Mucosa of descending colon (tissue), 3 donors: ENCODE results near the gene MAP2K6. TPM values are rescaled to one million over a fixed set of nuclear protein-coding genes. Genes with fewer than 3 reads are reported as not detected.

Source experiments
- ATAC-seq: fragments of 200-7000 bp; cut with Tn5 transposase; one replicate; pipeline ENCODE4 v1.9.1; 2020; ENCODE audit warnings: mild to moderate bottlenecking, moderate library complexity
- DNase-seq, 3 donors: peaks; one replicate each; pipeline ENCODE4 v3.0.0-alpha.2; 2020
- H3K36me3 ChIP-seq: fragments of 200-600 bp; one replicate; pipeline ENCODE4 v1.8.0; 2021; ENCODE audit warnings: low read depth, mild to moderate bottlenecking
- H3K4me1 ChIP-seq: fragments of 200-600 bp; one replicate; pipeline ENCODE4 v1.8.0; 2021; ENCODE audit warnings: low read depth, mild to moderate bottlenecking
- H3K4me3 ChIP-seq: fragments of 200-600 bp; one replicate; pipeline ENCODE4 v1.8.0; 2021; ENCODE audit warnings: mild to moderate bottlenecking
- H3K9me3 ChIP-seq: fragments of 200-600 bp; one replicate; pipeline ENCODE4 v1.8.0; 2021; ENCODE audit warnings: mild to moderate bottlenecking
- CTCF ChIP-seq: fragments of 200-600 bp; IDR thresholded peaks from one replicate; pipeline ENCODE4 v1.8.0; 2022; ENCODE audit warnings: antibody characterized with exemption, mild to moderate bottlenecking
- intact Hi-C, 2 donors: fragments of 100-400 bp; cut with DNase I in 1 of 2; cut with micrococcal nuclease in 1 of 2; formaldehyde crosslinking; loops; one replicate each; pipeline versions ENCODE4 v1.11.0 to v1.11.1; 2022; cut with DNase I, micrococcal nuclease
- total RNA-seq, 3 donors: library from RNA; stranded (reverse); fragmentation: NEBNext Ultra II Directional in 2 of 3; extraction: Animal tissue kit (Norgen Biotek cat#: 25700) in 2 of 3; gene quantifications; one replicate each; pipeline versions ENCODE4 v1.2.1 to v1.2.4, GENCODE V29; 2021 to 2023
- donor health status: DM: no; HTN: no; CAD: no; lungs with moderate emphysema.
- donor health status: DM: no; HTN: no; CAD: no.
- donor health status: DM: no; HTN: yes; CAD: no.

Gene MAP2K6
- total RNA-seq, 3 donors from 2014 or later: 62.9 to 146 (median 117) TPM

DNA sequence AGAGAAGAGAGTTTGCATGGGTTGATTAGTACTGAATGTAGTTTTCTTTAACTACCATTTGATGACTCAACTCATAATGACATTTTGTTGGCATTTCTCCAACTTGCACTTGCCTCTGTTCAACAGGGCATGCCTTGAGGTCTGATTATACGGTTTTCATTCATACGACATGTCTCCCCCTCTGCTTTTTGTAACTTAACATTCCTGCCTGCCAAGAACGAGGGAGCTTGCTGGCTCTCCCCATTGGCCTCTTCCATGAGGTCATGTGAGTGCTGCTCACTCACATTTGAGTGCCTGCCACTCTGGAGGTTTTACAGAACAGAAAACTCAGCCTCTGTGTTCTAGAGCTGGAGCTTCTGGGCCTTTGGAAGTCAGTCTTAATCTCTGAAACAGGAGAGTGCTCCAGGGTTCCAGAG, 19.7 kb downstream of the MAP2K6 start:
- no peak overlapping the region for H3K4me3 ChIP-seq
- intact Hi-C loops: no loop called here
- no peaks in the 10 kb centered on the region for H3K9me3 ChIP-seq
- peaks cover 14% of the 10 kb centered on the region for H3K4me1 ChIP-seq
- no peaks in the 10 kb centered on the region for H3K36me3 ChIP-seq
- peak; percentile 72 for ATAC-seq
- no peak for DNase-seq
- no peak for TF ChIP-seq CTCF

DNA sequence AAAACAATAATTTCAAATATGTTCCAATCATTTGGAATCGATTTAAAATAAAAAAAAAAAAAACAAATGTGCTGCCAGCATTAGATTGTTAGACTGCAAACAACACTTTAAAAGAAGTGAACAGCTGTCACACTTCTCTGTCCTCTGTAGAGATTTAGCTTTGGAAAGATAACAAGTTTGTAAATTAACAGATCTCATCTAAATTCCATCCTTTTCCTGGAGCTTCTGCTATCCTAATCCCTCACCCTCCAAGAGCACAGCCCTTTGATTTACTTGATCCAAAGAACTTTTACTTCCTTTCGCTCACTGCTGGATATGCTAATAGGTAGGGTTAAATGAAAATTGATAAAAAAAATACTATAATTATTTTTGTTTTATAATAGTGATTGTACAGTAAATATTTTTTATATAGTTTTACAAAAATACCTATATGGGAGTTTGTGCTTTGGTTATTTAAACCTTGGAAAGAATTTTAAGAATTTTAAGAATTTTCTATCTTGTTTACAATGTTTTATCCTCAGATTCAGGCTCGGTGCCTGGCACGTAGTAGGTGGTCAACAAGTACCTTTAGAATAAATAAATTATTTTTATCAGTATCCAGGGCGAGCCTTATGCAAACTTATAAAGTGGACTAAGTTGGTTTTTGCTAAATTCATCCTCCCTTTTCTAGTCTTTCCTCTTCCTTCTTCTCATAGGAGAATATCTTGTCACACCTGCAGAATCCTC, 21.6 kb downstream of the MAP2K6 start:
- no peak for TF ChIP-seq CTCF
- intact Hi-C loops: no loop called here
- Histone ChIP-seq H3K36me3 (no peaks in the 10 kb centered on the region), H3K4me1 (peaks cover 13% of the 10 kb centered on the region), H3K9me3 (peaks cover 8% of the 10 kb centered on the region), H3K4me3 (no peak overlapping the region)
- DNase-seq (no peak), ATAC-seq (no peak)

DNA sequence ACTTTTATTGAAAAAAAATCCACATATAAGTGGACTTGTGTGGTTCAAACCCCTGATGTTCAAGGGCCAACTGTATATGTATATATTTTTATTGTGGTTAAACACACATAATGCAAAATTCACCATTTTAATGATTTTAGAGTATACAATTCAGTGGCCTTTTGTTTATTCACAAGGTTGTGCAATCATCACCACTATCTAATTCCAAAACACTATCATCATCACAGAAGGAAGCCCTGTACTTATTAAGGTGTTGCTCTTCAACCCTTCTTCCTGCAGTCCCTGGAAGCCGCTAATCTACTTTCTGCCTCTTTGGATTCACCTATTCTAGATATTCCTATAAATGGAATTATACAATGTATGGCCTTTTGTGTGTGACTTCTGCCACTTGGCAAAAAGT, 23.0 kb downstream of the MAP2K6 start:
- Histone ChIP-seq H3K36me3 (no peaks in the 10 kb centered on the region), H3K4me1 (peaks cover 13% of the 10 kb centered on the region), H3K9me3 (peaks cover 8% of the 10 kb centered on the region), H3K4me3 (no peak overlapping the region)
- TF ChIP-seq CTCF: no peak
- DNase-seq: no peak
- intact Hi-C loops: no loop called here
- no peak for ATAC-seq

DNA sequence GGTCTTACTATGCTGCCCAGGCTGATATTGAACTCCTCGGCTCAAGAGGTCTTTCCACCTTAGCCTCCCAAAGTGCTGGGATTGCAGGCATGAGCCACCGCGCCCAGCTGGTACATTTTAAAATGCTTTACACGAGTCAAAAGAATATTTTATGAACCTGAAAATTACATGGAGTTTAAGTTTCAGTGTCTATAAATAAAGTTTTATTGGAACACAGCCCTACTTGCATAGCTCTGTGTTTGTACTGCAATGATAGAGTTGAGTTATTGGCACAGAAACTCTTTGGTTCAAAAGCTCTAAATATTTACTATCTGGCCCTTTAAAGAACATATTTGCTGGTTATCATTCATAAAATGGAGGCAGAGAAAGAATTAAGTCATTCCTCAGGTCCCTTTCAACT, 24.3 kb downstream of the MAP2K6 start:
- Histone ChIP-seq H3K9me3 (peaks cover 8% of the 10 kb centered on the region), H3K4me3 (no peak overlapping the region), H3K36me3 (no peaks in the 10 kb centered on the region), H3K4me1 (peaks cover 3% of the 10 kb centered on the region)
- intact Hi-C loops: no loop called here
- no peak for DNase-seq
- TF ChIP-seq CTCF: no peak
- ATAC-seq: no peak

GRCh38 chr17:69441179-69441578, 26.7 kb downstream of the MAP2K6 start:
- no peak for TF ChIP-seq CTCF
- DNase-seq: no peak
- no peak overlapping the region for H3K4me3 ChIP-seq
- ATAC-seq: no peak
- intact Hi-C loops: no loop called here
- H3K36me3 ChIP-seq: no peaks in the 10 kb centered on the region
- H3K9me3 ChIP-seq: peaks cover 8% of the 10 kb centered on the region
- no peaks in the 10 kb centered on the region for H3K4me1 ChIP-seq

DNA sequence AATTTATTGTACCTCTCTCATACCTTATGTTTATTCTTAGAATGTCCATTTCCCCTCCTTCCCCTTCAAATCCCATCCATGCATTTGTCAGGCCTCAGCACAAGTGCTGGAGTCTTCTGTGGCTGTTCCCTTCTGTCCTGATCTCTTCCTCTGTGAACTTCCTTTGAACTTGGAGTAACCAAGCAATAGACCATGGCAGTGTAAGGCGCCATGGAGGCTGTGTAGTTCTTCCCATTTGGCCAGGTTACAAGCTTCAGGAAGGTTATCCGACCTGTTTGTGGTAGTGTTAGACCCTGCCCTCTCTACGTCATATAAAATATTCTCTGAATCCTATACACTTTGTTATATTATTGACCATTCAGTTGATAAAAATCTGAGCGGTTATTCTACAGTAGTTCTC, 28.6 kb downstream of the MAP2K6 start:
- intact Hi-C loops: no loop called here
- peaks cover 8% of the 10 kb centered on the region for H3K9me3 ChIP-seq
- H3K4me3 ChIP-seq: no peak overlapping the region
- ATAC-seq (peak; percentile 82), DNase-seq (peak in 1 of 3 donors; percentile 48)
- no peaks in the 10 kb centered on the region for H3K36me3 ChIP-seq
- peaks cover 12% of the 10 kb centered on the region for H3K4me1 ChIP-seq
- no peak for TF ChIP-seq CTCF
